GM12801 (cell line): ENCODE measurements around the gene SLC25A23.

Source experiments
- CTCF ChIP-seq: IDR thresholded peaks from one replicate; pipeline ENCODE4 v1.5.1; 2011; ENCODE audit warnings: control low read depth; ENCODE audit not compliant: insufficient read length; ENCODE audit errors: extremely low read depth

SLC25A23 gene

DNA sequence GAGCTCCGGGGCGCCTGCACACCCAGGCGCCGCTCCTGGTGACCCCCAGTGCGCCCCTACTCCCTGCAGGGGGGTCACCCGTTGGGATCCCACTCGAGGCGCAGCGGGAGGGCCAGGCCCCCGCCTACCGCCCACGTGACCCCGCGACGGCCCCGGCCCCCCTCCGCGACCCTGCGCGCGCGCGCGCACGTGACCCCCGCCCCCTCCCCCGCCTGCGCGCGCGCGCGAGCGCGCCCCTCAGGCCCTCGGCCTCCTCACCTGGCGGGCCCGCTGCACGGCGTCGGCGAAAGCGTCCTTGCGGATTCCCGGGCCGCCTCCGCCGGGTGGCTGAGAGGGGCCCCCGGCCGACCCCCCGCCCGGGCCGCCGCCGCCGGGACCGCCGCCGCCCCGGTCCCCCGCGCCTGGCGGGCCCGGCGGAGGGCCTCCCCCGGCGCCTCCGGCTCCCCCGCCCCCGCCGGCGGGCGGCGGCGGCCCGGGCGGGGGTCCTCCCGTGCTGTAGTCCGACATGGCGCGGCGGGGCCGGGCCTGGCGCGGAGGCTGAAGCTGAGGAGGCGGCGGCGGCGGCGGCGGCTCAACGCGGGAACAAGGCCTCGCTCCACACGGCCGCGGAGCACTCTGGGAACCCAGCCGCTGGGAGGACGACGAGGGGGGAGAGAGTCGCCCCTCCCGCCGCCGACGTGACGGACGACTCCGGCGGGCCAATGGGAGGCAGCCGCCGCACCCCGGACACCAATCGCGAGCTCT, 35.2 kb downstream of the SLC25A23 start, which contains the start of gene KHSRP:
Gene KHSRP (minus strand): TSS at position 617 of the 744 bp plus-strand sequence. CDS start 110 bp downstream, at position 507.
- no peak for TF ChIP-seq CTCF

- no peak for TF ChIP-seq CTCF
Observed at GRCh38 chr19:6423499-6424194, 35.9 kb downstream of the SLC25A23 start.

DNA sequence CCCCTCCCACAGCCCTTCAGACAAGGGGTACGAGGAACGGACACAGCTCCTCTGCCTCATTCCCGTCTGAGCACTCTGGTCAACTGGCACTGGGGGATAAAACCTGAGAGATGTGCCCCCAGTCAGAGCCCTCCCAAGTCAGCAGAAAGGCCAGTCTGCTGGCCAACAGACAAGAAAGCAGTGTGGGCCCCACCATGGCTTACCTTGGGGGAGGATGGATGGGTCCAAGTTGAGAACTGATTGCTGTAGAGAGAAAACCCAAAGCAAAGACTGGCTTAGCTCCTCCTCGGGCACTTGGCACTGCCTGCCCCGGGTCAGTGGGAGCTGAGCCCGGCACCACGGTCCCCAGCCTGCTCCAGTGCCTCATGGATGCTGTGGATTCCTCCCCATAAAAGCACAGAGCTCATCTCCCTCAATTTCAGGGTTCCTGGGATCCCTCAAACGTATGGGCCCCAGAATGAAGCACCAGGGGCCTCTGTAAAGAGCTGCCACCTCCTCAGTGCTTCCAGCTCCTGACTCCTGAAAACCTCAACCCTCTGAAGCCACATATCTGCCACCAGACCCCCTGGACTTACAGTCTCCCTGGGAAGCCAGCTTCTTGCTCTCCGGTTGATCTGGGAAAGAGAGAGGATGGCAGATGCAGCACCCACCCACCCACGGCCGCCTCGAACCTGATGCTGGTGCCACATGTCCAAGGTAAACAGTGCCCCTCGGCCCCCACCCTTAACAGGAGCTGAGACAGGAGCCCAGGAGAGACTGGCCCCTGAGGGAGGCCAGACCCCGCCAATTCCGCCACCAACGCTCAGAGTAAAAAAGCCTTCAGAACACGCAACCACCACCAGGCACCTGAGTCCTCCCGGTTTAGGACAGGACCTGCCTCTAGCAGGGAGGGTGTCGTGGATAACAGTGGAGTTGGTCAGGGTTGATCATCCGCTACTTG, 38.2 kb downstream of the SLC25A23 start:
- no peak for TF ChIP-seq CTCF

DNA sequence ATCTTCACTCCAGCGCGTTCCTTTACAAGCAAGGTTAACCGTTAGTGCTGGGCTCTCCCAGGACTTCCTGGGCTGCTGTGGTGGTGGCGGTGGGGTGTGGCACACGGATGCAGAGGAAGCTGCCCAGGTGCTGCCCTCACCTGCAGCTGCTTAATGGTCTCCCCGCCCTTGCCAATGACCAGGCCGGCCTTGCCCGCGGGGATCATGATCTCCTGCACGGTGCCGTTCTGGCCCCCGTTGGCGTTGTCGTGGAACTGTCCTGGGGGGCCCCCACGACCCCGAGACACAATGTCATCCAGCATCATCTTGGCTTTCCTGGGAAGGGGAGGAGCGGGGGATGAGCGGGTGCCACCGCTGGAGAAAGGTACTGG, 41.0 kb downstream of the SLC25A23 start:
- TF ChIP-seq CTCF: no peak

DNA sequence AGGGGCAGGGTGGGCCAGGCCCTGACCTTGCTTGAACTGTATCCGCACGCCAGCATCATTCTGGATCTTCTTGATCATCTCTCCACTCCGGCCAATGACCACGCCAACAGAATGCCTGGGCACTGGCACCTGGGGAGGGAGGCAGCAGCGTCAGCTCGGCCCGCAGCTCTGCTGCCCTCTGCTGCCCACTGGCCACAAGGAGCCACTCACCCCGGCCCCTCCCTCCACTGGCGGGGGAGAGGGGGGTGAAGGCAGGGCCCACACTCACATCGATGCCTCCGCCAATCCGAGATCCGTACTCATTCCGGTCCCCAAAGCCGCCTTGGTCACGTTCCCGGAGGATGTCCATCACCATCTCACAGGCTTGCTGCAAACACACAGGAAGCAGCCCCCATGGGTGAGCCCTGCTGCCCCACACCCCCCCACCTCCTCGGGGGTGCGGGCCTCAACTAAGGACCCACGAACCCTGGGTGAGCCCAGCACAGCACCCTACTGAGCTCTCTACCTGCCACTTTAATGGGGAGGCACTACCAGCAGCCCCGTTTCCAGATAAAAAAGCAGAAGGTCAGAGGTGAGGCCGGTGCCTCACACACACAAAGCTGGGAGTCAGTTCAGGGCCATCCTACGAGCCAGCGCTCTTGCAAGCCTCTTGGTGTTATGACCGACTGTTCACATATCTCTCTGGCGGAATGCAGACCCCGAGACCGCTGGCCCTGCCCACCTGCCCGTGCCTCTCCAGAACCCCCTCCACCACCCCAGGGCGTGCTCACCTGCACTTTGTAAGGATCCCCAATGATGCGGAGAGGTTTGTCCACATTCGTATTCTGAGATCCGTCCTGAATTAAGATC, 41.7 kb downstream of the SLC25A23 start:
- TF ChIP-seq CTCF: no peak

DNA sequence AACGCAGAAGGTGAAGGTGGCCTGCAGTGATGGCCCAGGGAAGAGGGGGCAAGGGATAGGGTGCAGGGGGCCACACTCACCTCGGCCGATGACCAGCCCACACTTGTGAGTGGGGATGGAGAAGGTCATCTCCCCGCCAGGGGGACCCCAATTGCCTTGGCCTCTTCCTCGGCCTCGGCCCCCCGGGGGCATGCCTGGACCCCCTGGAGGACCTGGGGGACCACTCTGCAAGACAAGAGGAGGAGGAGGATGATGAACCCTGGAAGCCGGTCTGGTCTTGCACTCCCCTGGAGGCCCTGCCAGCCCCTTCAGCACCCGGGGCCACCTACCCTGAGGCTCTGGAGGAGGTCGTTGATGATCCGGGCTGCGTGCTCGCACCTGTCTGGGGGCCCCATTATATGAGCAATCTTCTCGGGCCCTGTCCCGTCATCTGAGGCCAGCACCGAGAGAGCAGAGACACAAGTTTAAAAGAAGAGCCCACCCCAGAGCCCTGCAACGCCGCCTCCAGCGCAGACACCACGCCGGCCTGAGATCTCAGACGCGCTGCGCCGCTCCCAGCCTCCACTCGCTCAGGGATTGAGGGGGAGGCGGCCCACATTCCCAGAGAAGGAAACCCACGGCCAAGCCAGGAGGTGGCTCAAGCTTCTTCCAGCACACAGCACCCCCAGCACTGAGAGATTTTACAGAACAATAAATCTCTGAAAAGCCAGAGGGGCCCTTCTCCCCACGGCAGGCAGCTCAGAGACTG, 42.8 kb downstream of the SLC25A23 start:
- TF ChIP-seq CTCF: no peak
